Measurements from ENCODE around the gene HPS1. TPM values are rescaled to one million over a fixed set of nuclear protein-coding genes. Genes with fewer than 3 reads are reported as not detected.

Gene HPS1
- total RNA-seq, 1 donor, result 52.1 TPM

- Histone ChIP-seq H4K20me1 (ENCODE audit: insufficient read depth, low read length) (no peaks in the 10 kb centered on the region), H3K27ac (ENCODE audit: low read depth, low read length) (no peak overlapping the region), H3K4me1 (ENCODE audit: insufficient read depth, low read length) (peaks cover 15% of the 10 kb centered on the region), H3K9me3 (ENCODE audit: low read depth, low read length) (no peaks in the 10 kb centered on the region), H3K4me2 (ENCODE audit: insufficient read depth, low read length) (no peak overlapping the region), H3K4me3 (ENCODE audit: insufficient read depth, low read length) (no peak overlapping the region), H3K36me3 (ENCODE audit: insufficient read depth, low read length) (no peaks in the 10 kb centered on the region), H3K27me3 (ENCODE audit: insufficient read depth, low read length) (no peaks in the 10 kb centered on the region), H2AFZ (ENCODE audit: low read length) (no peak overlapping the region), H3K79me2 (ENCODE audit: insufficient read depth, low read length) (no peaks in the 10 kb centered on the region)
- no peak for DNase-seq (ENCODE audit: insufficient read length, low spot score, missing footprints)
- no peak for TF ChIP-seq CTCF (IDR thresholded peaks at IDR 0.05; ENCODE audit: extremely low read depth, low read depth, low read length)
Observed at GRCh38 chr10:98370831-98371820, 75.6 kb downstream of the HPS1 start.

- Histone ChIP-seq H3K36me3 (ENCODE audit: insufficient read depth, low read length) (no peaks in the 10 kb centered on the region), H3K4me3 (ENCODE audit: insufficient read depth, low read length) (no peak overlapping the region), H3K4me2 (ENCODE audit: insufficient read depth, low read length) (no peak overlapping the region), H3K9me3 (ENCODE audit: low read depth, low read length) (no peaks in the 10 kb centered on the region), H4K20me1 (ENCODE audit: insufficient read depth, low read length) (no peaks in the 10 kb centered on the region), H3K79me2 (ENCODE audit: insufficient read depth, low read length) (no peaks in the 10 kb centered on the region), H3K4me1 (ENCODE audit: insufficient read depth, low read length) (peaks cover 11% of the 10 kb centered on the region), H3K27ac (ENCODE audit: low read depth, low read length) (no peak overlapping the region), H2AFZ (ENCODE audit: low read length) (no peak overlapping the region), H3K27me3 (ENCODE audit: insufficient read depth, low read length) (no peaks in the 10 kb centered on the region)
- DNase-seq (ENCODE audit: insufficient read length, low spot score, missing footprints), result no peak
- no peak for TF ChIP-seq CTCF (IDR thresholded peaks at IDR 0.05; ENCODE audit: extremely low read depth, low read depth, low read length)
Observed at GRCh38 chr10:98369801-98370200, 76.9 kb downstream of the HPS1 start.

- H3K4me1 ChIP-seq (ENCODE audit: insufficient read depth, low read length), result no peaks in the 10 kb centered on the region
- H3K9me3 ChIP-seq (ENCODE audit: low read depth, low read length), result no peaks in the 10 kb centered on the region
- no peak overlapping the region for H3K27ac ChIP-seq (ENCODE audit: low read depth, low read length)
- H3K4me3 ChIP-seq (ENCODE audit: insufficient read depth, low read length), result no peak overlapping the region
- H3K4me2 ChIP-seq (ENCODE audit: insufficient read depth, low read length), result no peak overlapping the region
- H4K20me1 ChIP-seq (ENCODE audit: insufficient read depth, low read length), result no peaks in the 10 kb centered on the region
- H3K27me3 ChIP-seq (ENCODE audit: insufficient read depth, low read length), result no peaks in the 10 kb centered on the region
- DNase-seq (ENCODE audit: insufficient read length, low spot score, missing footprints), result no peak
- TF ChIP-seq CTCF (IDR thresholded peaks at IDR 0.05; ENCODE audit: extremely low read depth, low read depth, low read length), result no peak
- H2AFZ ChIP-seq (ENCODE audit: low read length), result no peak overlapping the region
- H3K36me3 ChIP-seq (ENCODE audit: insufficient read depth, low read length), result no peaks in the 10 kb centered on the region
- H3K79me2 ChIP-seq (ENCODE audit: insufficient read depth, low read length), result no peaks in the 10 kb centered on the region
Observed at GRCh38 chr10:98368644-98369043, 78.1 kb downstream of the HPS1 start.
